Spinal cord (tissue), 10 donors: Measurements from ENCODE around the gene ACOT7. TPM values are rescaled to one million over a fixed set of nuclear protein-coding genes. Genes with fewer than 3 reads are reported as not detected.

ENCODE experiments used
- DNase-seq, 6 donors: peaks; one replicate each; pipeline versions ENCODE4 v3.0.0 to v3.0.0-alpha.2; 2013 to 2015; ENCODE audit warnings: low spot score in 6 of 6, low read depth in 4 of 6
- H3K27ac ChIP-seq: one replicate; pipeline ENCODE4 v1.5.1; 2013; ENCODE audit warnings: low read depth, low read length, control low read depth
- H3K27me3 ChIP-seq: one replicate; pipeline ENCODE4 v1.6.1; 2013; ENCODE audit warnings: low read length; ENCODE audit not compliant: control insufficient read depth, insufficient read depth
- H3K36me3 ChIP-seq: one replicate; pipeline ENCODE4 v1.6.1; 2013; ENCODE audit warnings: low read length; ENCODE audit not compliant: control insufficient read depth, insufficient read depth
- H3K4me1 ChIP-seq: one replicate; pipeline ENCODE4 v1.6.1; 2013; ENCODE audit warnings: low read length; ENCODE audit not compliant: control insufficient read depth, insufficient read depth
- H3K4me3 ChIP-seq: one replicate; pipeline ENCODE4 v1.5.1; 2013; ENCODE audit warnings: low read depth, low read length, control low read depth
- H3K9me3 ChIP-seq: one replicate; pipeline ENCODE4 v1.6.1; 2013; ENCODE audit warnings: low read length; ENCODE audit not compliant: control insufficient read depth, insufficient read depth
- WGBS: methylation state at CpG from one replicate; pipeline ENCODE4 v1.1.5; 2013; ENCODE audit warnings: missing lambda C conversion rate; ENCODE audit not compliant: insufficient coverage; 5-methylcytosine and 5-hydroxymethylcytosine counted together
- polyA plus RNA-seq, 2 donors: library from polyadenylated mRNA; unstranded; fragments of 120-200 nt; gene quantifications; one replicate each; pipeline ENCODE4 v1.2.1, GENCODE V29; 2013; ENCODE audit not compliant: insufficient read length in 2 of 2
- total RNA-seq, 2 donors: library from RNA; depleted of rRNA in 1 of 2; stranded (reverse); fragments of 120-200 nt in 1 of 2; fragments of >200 nt in 1 of 2; gene quantifications; one replicate each; pipeline versions ENCODE4 v1.2.3 to v1.2.4, GENCODE V29; 2013 to 2014
- donor health status: healthy.

ACOT7 gene
- total and polyA plus RNA-seq, 4 donors = 31.8 to 198 (median 128) TPM

- Histone ChIP-seq H3K4me3 (no peak overlapping the region), H3K4me1 (peaks cover 54% of the 10 kb centered on the region), H3K27me3 (no peaks in the 10 kb centered on the region), H3K9me3 (no peaks in the 10 kb centered on the region), H3K36me3 (peaks cover 60% of the 10 kb centered on the region), H3K27ac (no peak overlapping the region)
- 87% methylated on average over 13 of the region's 18 CpGs for WGBS
- no peak for DNase-seq
Measured at GRCh38 chr1:6349254-6349943, 44.2 kb downstream of the ACOT7 start.

GRCh38 chr1:6348511-6349191 is 44.9 kb downstream of the ACOT7 start:
- Histone ChIP-seq H3K27ac (peak overlapping the region; percentile 15), H3K27me3 (no peaks in the 10 kb centered on the region), H3K9me3 (no peaks in the 10 kb centered on the region), H3K4me3 (no peak overlapping the region), H3K4me1 (peaks cover 49% of the 10 kb centered on the region), H3K36me3 (peaks cover 63% of the 10 kb centered on the region)
- WGBS = 66% methylated on average over 13 of the region's 13 CpGs
- peak in 1 of 6 donors; percentile 32 for DNase-seq

- H3K4me1 ChIP-seq = peaks cover 56% of the 10 kb centered on the region
- no peak for DNase-seq
- H3K27ac ChIP-seq = no peak overlapping the region
Measured at GRCh38 chr1:6347641-6348487, 45.7 kb downstream of the ACOT7 start.

GRCh38 chr1:6345460-6345859 is 48.1 kb downstream of the ACOT7 start:
- no peaks in the 10 kb centered on the region for H3K27me3 ChIP-seq
- no peak for DNase-seq
- H3K4me1 ChIP-seq = peaks cover 37% of the 10 kb centered on the region
- H3K27ac ChIP-seq = no peak overlapping the region
- no peak overlapping the region for H3K4me3 ChIP-seq
- WGBS = 88% methylated on average over 14 of the region's 14 CpGs
- H3K9me3 ChIP-seq = no peaks in the 10 kb centered on the region
- H3K36me3 ChIP-seq = peaks cover 59% of the 10 kb centered on the region

More at GRCh38 chr1:6347641-6348487, 45.7 kb downstream of the ACOT7 start:
- no peak overlapping the region for H3K4me3 ChIP-seq
- no peaks in the 10 kb centered on the region for H3K9me3 ChIP-seq
- peaks cover 64% of the 10 kb centered on the region for H3K36me3 ChIP-seq
- 77% methylated on average over 15 of the region's 15 CpGs for WGBS
- H3K27me3 ChIP-seq = no peaks in the 10 kb centered on the region

- no peak overlapping the region for H3K4me3 ChIP-seq
- WGBS = 89% methylated on average over 7 of the region's 7 CpGs
- no peaks in the 10 kb centered on the region for H3K9me3 ChIP-seq
- H3K4me1 ChIP-seq = peaks cover 32% of the 10 kb centered on the region
- peaks cover 55% of the 10 kb centered on the region for H3K36me3 ChIP-seq
- H3K27me3 ChIP-seq = no peaks in the 10 kb centered on the region
- no peak overlapping the region for H3K27ac ChIP-seq
- no peak for DNase-seq
Measured at GRCh38 chr1:6345009-6345408, 48.6 kb downstream of the ACOT7 start.

- Histone ChIP-seq H3K4me1 (peaks cover 33% of the 10 kb centered on the region), H3K4me3 (no peak overlapping the region), H3K9me3 (no peaks in the 10 kb centered on the region), H3K36me3 (peaks cover 51% of the 10 kb centered on the region), H3K27me3 (no peaks in the 10 kb centered on the region), H3K27ac (no peak overlapping the region)
- 64% methylated on average over 16 of the region's 17 CpGs for WGBS
- DNase-seq = peak in 5 of 6 donors; percentile 50 to 87 (median 65)
Measured at GRCh38 chr1:6343506-6344405, 49.8 kb downstream of the ACOT7 start.

GRCh38 chr1:6342056-6342455 is 51.5 kb downstream of the ACOT7 start:
- no peak for DNase-seq
- H3K4me1 ChIP-seq = peaks cover 40% of the 10 kb centered on the region

GRCh38 chr1:6338695-6339094 is 54.9 kb downstream of the ACOT7 start:
- WGBS = 13% methylated on average over 4 of the region's 7 CpGs
- H3K27ac ChIP-seq = peak overlapping the region; percentile 40
- H3K36me3 ChIP-seq = peaks cover 41% of the 10 kb centered on the region
- H3K9me3 ChIP-seq = no peaks in the 10 kb centered on the region
- no peak overlapping the region for H3K4me3 ChIP-seq
- DNase-seq = peak in 4 of 6 donors; percentile 62 to 95 (median 72)
- H3K27me3 ChIP-seq = no peaks in the 10 kb centered on the region
- H3K4me1 ChIP-seq = peaks cover 69% of the 10 kb centered on the region

More at GRCh38 chr1:6342056-6342455, 51.5 kb downstream of the ACOT7 start:
- no peaks in the 10 kb centered on the region for H3K27me3 ChIP-seq
- no peak overlapping the region for H3K27ac ChIP-seq
- WGBS = 58% methylated on average over 8 of the region's 9 CpGs
- peaks cover 52% of the 10 kb centered on the region for H3K36me3 ChIP-seq
- H3K4me3 ChIP-seq = no peak overlapping the region
- H3K9me3 ChIP-seq = no peaks in the 10 kb centered on the region
